ENCODE data around the gene HPS3.
"Not testable (repeated sequence)": the region's sequence is repeated elsewhere in the genome, so short reads cannot be mapped to it uniquely, and the experiment has no call there.

Gene HPS3

GRCh38 chr3:149195221-149195620 is 65.8 kb downstream of the HPS3 start:
- no peak for DNase-seq (ENCODE audit: low spot score)

- not testable (repeated sequence) for DNase-seq (ENCODE audit: low spot score)
Measured at GRCh38 chr3:149196805-149197592, 67.6 kb downstream of the HPS3 start.

- DNase-seq (ENCODE audit: low spot score), result no peak
Measured at GRCh38 chr3:149197669-149198068, 68.2 kb downstream of the HPS3 start.

- DNase-seq (ENCODE audit: low spot score), result no peak
Measured at GRCh38 chr3:149198611-149199010, 69.2 kb downstream of the HPS3 start.

GRCh38 chr3:149199474-149199873 is 70.0 kb downstream of the HPS3 start:
- no peak for DNase-seq (ENCODE audit: low spot score)

GRCh38 chr3:149203758-149204157 is 74.3 kb downstream of the HPS3 start:
- no peak for DNase-seq (ENCODE audit: low spot score)

GRCh38 chr3:149204390-149204991 is 75.1 kb downstream of the HPS3 start:
- DNase-seq (ENCODE audit: low spot score), result no peak

GRCh38 chr3:149207475-149207874 is 78.0 kb downstream of the HPS3 start:
- no peak for DNase-seq (ENCODE audit: low spot score)

- no peak for DNase-seq (ENCODE audit: low spot score)
Measured at GRCh38 chr3:149209431-149209830, 80.0 kb downstream of the HPS3 start.

GRCh38 chr3:149212386-149212785 is 82.9 kb downstream of the HPS3 start:
- no peak for DNase-seq (ENCODE audit: low spot score)

- no peak for DNase-seq (ENCODE audit: low spot score)
Measured at GRCh38 chr3:149214702-149215101, 85.3 kb downstream of the HPS3 start.

- no peak for DNase-seq (ENCODE audit: low spot score)
Measured at GRCh38 chr3:149215515-149215914, 86.1 kb downstream of the HPS3 start.

GRCh38 chr3:149216193-149216869 is 86.9 kb downstream of the HPS3 start:
- no peak for DNase-seq (ENCODE audit: low spot score)

GRCh38 chr3:149217347-149217746 is 87.9 kb downstream of the HPS3 start:
- DNase-seq (ENCODE audit: low spot score), result no peak

- not testable (repeated sequence) for DNase-seq (ENCODE audit: low spot score)
Measured at GRCh38 chr3:149219380-149220121, 90.1 kb downstream of the HPS3 start.

- no peak for DNase-seq (ENCODE audit: low spot score)
Measured at GRCh38 chr3:149221783-149222517, 92.5 kb downstream of the HPS3 start, which contains the start of gene CP. Gene CP (minus strand): TSS chr3:149221829. CDS start chr3:149221792, 37 bp downstream.
